Ureter (tissue), 1 donor: ENCODE measurements around the gene FSD1. TPM values are rescaled to one million over a fixed set of nuclear protein-coding genes. Genes with fewer than 3 reads are reported as not detected.
A peak's percentile ranks its signal among the peaks of the same experiment; 100 is the strongest.
"Not testable (repeated sequence)": the region's sequence is repeated elsewhere in the genome, so short reads cannot be mapped to it uniquely, and the experiment has no call there.

Experiments
- DNase-seq: peaks from one replicate; pipeline ENCODE4 v3.0.0-alpha.2; 2020; ENCODE audit warnings: low spot score
- total RNA-seq: library from RNA; stranded (reverse); gene quantifications from one replicate; pipeline ENCODE4 v1.2.4, GENCODE V29; 2023
- donor health status: DM: yes; HTN: yes; CAD: no.

Gene FSD1
- total RNA-seq, 1 donor from 2014 or later: not detected

DNA sequence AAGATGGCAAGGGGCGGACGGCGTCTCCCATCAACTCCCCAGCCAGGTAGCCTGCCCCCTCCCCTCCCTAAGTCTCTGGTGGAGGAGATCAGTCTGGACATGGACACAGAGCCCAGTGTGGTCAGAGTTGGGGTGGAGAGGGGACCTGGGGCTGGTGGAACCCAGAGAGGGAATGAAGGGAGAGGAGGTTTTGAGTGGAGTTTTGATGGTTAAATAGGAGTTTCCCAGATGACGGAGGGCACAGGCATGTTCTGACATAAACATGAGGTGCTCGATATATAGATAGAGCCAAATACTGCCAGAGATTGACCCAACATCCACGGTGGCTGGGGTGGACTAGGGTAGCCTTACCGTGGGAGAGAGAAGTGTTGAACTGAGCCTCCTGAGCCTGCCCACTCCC is 14.1 kb downstream of the FSD1 start:
- no peak for DNase-seq

DNA sequence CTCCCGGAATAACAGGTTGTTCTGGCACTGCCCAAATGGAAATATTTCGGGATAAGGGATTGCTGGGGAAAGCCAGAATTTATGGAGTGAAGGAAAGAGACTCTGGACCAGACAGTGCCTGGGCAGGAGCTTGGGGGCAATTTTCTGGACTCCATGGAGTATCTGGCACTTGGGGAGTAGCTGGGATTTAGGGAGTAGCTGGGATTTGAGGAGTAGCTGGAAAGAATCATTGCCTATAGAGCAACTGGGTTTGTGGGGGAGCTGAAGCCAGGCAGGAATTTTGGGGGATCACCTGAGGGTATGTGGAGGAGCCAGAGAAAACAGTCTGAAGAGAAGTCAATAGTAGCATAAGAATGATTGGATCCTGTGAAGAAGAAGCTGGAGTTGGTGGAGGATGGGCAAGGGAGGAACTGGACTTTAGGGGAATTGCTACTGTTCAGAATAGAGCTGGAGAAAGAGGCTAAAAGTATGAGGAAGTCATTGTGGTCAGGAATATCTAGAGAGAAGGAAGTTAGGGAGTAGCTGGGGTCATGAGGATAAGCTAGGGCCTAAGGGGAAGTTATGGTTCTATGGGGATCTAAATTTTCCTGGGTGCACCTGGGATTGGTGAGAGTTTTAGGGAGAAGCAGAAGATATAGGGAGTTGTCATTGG is 14.8 kb downstream of the FSD1 start:
- no peak for DNase-seq

DNA sequence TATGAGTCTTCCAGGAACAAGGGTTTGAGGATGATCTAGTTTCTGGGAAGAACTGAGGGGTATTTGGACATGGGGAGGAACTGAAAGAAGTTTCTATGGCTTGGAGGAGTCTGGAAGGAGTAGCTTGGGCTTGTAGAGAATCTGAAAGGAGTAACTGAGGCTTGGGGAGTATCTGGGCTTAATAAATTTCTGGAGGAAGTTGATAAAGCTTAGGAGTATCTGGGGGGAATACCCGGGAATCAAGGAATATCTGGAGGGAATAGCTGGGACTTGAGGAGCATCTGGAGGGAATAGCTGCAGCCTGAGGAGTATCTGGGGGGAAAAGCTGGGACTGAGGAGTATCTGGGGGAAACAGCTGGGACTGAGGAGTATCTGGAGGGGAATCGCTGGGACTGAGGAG is 16.0 kb downstream of the FSD1 start:
- no peak for DNase-seq

DNA sequence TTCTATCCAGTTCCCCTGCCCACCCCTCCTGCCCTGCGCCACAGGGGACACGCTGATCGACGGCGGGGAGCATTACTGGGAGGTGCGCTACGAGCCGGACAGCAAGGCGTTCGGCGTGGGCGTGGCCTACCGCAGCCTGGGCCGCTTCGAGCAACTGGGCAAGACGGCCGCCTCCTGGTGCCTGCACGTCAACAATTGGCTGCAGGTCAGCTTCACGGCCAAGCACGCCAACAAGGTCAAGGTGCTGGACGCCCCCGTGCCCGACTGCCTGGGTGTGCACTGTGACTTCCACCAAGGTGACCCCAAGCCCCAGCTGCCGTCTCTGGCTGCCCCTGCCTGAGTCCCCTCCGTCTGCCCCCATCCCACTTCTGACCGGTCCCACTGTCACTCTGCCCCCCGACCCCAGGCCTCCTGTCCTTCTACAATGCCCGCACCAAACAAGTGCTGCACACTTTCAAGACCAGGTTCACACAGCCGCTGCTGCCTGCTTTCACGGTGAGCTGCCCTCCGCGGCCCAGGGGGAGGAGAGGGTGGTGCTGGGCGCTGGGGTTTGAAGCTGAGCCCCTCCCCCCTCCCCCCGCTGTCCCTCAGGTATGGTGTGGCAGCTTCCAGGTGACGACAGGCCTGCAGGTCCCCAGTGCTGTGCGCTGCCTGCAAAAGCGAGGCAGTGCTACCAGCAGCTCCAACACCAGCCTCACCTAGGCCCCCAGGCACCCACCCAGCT is 18.7 kb downstream of the FSD1 start:
- no peak for DNase-seq

DNA sequence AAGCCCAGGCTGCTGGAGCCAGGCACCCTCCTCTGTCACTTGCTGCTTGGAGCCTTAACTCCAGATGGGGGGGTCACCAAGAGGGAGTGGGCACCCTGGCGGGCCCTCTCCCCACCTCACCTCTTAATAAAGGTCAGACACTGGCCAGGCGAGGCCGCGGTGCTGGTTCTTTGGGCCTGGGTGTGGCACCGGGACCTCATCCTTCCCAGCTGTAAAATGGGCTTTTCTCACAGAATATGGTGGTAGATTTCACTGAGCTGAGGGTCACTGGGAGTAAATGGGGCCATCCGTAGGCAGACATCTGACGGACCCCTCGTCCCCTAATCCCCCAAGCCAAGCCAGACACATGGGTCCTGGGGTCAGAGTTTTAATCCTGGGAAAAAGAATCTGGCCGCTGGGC is 19.3 kb downstream of the FSD1 start:
- no peak for DNase-seq

DNA sequence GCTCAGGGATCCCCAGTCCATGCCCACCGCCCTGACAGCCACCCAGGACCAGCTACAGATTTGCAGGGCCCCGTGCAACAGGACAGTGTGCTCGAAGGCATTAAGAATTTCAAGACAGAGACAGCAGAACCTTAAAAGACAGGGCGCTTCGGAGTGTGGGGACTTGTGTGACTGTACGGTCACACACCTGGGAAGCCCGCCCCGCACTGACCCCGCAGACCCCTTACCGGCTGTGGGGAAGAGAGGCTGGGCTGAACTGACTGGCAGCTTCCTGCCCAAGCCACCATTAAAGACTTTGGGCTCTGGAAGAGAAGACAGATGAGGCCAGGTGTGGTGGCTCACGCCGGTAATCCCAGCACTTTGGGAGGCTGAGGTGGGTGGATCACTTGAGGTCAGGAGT is 19.8 kb downstream of the FSD1 start:
- no peak for DNase-seq

DNA sequence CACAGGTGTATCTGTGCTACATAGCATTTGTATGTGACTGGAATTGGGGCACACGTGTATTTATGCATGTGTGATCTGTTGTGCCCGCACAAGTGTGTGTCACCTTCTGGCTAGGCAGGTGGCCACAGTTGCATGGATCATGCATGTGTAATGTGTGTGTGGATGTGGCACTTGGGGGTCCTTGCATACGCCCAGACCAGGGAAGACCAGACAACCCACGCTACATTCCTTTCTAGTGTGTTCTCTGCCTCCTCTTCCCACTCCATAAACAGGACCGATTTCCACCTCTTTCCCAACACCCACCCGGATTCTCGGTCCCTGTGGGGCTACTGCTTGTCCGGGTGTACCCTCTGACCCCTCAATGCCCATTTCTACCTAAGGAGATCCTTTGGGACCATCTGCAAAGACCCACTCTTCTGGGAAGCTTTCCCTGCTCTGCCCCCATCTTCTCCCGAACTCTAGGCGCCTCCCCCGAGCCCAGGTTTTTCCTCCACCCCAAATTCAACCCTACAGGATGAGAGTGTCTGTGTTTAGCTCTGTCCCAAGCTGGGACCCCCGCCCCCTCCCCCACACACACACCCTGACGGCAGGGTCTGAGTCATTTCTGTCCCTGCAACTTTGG is 21.9 kb downstream of the FSD1 start:
- DNase-seq: no peak

DNA sequence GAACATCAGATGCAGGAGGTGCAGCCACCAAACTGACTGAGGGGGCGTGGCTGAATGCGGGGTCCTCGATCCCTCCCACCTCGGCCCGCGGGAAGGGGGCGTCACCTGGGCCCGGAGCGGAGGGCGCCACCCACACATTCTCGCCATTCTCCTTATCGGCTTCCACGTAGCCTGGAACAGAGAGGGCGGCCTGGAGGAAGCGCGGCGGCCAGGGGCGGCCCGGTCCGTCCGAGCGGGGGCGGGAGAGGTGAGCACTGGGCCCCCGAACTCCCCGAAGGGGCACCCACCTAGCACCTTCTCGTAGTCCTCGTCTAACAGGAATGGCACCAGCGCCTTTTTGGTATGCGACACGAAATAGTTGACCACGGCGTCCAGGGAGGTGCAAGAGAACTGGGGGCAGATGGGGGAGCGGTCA is 22.4 kb downstream of the FSD1 start:
- DNase-seq: no peak

DNA sequence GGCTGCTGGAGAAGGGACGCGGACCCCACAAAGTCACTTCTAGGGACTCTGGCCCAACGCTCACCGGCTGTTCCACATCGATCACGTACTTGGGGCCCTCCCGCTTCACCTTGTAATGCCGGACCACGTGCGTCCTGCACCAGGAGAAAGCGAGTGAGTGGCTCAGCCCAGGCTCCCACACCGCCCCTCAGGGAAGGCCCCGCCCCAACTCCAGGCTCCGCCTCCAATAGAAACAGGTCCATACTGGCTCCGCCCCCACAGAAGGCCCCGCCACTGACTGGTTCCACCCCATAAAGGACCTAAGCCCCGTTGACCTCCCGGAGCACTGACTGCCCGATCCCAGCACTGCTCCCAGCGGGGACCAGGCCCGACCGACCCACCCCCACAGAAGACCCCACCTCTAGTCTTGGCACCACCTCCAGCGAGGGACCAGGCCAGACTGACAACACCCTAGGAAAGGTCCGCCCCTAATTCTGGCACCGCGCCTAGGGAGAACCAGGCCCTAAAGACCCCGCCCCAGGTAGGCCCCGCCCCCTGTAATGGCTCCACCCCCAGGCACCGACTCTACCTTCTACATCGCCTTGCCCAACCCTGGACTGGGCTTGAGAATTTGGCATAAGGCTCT is 23.0 kb downstream of the FSD1 start:
- DNase-seq: peak; percentile 85

DNA sequence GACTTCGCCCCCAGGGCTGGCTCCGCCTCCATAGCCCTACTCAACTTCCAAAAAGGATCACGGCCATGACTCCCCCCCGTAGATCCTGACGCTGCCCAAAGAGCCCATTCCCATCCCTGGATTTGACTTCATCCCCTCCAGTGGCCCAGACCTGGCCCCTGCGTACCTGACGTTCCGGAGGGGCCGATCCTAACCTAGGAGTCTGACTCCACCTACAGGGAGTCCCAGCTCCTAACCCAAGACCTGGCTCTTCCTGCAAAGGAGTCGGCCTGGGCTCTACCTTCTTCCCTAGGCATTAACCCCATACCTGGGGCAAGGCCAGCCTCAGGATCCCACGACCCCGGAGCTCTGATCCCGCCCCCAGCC is 23.5 kb downstream of the FSD1 start:
- no peak for DNase-seq

DNA sequence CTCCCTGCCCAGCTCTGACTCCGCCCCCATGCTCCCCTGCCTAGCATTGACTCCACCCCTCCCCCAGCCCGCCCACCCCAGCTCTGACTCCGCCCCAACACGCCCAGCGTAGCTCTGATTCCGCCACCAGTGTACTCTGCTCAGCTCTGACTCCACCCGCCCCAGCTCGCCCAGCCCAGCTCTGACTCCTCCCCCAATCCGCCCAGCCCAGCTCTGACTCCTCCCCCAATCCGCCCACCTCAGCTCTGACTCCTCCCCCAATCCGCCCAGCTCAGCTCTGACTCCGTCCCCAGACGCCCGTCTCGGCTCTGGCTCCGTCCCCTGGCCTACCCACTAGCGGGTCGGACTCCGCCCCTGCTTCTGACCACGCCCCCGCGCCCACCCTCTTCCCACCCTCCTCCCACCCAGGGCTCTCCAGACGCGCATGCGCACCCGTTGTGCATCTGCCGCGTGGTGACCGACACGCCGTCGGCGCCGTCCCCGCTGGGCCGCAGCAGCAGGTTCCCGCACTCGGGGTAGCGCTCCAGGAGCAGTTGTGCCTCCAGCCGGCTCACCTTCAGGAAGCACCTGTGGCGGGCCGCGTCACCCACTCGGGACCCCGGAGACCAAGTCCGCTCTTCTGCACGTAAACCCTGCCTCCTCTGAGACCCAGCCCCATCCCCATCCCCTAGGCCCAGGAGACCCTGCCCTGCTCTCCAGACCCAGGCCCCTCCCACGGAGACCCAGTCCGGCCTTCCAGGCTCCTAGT is 24.0 kb downstream of the FSD1 start:
- DNase-seq: peak; percentile 98

DNA sequence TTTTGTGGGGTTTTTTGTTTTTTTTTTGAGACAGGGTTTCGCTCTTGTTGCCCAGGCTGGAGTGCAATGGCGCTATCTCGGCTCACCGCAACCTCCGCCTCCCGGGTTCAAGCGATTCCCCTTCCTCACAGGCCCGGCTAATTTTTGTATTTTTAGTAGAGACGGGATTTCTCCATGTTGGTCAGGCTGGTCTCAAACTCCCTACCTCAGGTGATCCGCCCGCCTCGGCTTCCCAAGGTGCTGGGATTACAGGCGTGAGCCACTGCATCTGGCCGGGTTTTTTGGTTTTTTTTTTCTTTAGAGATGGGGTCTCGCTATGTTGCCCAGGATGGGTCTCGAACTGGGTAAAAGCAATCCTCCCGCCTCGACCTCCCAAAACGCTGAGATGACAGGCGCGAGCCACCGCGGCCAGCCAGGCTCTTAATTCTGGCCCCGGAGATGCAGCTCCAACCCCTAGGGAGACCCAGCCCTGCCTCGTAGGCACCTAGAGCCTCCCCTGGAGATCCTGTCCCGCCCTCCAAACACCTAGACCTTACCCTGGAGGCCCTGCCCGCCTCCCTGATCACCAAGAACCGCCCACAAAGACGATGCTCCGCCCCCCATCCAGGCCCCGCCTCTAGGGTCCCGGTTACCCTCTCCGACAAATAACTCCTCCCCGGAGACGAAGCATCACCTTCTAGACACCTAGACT is 24.7 kb downstream of the FSD1 start:
- not testable (repeated sequence) for DNase-seq

DNA sequence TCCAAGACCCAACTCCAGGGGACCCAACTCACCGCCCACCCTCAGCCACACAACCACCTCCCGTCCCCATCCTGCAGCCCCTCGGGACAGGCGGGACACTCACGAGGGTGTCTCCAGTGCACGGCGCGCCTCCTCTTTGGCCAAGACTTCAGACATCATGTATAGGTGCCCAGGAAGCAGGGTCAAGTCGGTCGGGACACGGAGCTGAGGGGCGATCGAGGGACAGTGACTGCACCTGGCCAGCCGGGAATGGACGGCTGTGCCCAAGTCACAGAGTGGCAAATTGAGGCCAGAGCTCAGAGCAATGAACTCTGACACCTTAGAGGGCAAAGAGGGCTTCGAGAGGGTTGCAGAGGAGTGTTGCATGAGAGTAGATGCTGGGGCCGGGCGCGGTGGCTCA is 25.5 kb downstream of the FSD1 start:
- no peak for DNase-seq

DNA sequence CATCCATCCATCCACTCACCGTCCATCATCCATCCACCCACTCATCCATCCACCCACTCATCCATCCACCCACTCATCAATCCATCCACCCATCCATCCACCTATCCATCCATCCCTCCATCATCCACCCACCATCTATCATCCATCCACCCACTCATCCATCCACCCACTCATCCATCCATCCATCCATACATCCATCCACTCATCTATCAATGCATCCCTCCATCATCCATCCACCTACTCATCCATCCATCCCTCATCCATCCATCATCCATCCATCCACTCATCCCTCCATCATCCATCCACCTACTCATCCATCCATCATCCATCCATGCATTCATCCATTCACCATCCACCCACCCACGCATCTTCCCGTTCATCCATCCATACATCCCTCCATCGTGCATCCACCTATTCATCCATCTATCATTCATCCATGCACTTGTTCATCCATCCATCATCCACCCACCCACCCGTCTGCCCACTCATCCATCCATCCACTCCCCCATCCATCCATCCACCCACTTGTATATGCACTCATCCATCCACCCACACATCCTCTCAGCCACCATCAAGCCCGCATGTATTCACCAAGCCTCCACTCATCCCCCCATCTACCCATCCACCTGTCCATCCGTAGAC is 30.7 kb downstream of the FSD1 start:
- DNase-seq: no peak

DNA sequence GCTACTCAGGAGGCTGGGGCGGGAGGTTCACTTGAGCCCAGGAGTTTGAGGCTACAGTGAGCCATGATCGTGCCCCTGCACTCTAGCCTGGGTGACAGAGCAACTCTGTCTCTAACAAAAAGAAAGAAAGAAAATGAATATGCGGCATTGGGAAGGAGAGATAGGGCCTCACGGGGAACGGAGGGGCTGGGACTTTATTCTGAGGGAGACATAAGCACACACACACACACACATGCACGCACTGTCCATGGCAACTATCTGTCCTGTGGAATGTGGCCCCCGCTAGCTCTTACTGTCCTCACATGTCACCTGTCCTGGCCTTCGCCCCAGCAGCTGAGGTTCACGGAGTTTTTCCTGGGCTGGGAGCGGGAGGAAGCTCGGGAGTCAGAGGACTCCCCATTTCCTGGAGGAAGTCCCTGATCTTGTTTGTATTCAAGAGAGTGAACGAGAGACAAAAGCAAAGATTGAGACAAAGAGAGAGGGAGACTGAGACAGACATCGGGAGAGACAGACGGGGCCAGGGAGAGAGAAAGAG is 33.6 kb downstream of the FSD1 start:
- no peak for DNase-seq

DNA sequence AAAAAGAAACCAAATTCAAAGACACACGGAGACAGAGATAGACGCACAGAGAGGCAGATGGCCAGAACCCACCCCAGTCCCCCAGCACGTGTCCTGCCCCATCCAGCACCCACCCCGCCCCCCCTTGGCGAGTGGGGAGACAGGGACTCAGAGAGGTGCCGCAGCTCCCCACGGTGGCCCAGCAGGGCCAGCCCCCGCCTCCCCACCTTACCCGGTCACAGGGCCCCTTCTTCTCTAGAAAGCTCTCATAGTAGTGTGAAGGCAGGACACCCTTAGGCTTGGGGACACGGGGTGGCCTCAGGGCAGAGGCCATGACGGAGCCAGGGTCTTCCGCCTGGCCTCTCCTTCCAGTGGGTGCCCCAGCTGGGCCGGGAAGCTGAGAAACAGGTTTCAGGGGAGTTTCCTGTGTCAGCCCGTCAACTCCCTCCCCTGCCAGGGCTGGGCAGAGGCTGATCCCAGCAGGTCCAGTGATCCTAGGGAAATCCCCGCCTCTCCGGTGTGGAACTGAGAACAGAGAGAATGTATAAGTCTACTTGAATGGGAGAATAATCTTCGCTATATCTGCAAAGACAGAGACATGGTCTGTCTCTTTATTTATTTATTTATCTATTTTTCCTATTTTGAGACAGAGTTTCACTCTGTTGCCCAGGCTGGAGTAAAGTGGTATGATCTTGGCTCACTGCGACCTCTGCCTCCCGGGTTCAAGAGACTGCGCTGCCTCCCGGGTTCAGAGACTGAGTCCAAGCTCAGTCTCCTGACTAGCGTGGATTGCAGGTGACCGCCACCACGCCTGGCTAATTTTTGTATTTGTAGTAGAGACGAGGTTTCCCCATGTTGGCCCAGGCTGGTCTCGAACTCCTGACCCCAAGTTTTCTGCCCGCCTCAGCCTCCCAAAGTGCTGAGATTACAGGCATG is 34.3 kb downstream of the FSD1 start, which contains the start of gene STAP2:
STAP2 (minus strand) TSS at position 387 of the 915 bp plus-strand sequence; CDS start at position 313, 74 bp downstream.
- DNase-seq: peak; percentile 78

DNA sequence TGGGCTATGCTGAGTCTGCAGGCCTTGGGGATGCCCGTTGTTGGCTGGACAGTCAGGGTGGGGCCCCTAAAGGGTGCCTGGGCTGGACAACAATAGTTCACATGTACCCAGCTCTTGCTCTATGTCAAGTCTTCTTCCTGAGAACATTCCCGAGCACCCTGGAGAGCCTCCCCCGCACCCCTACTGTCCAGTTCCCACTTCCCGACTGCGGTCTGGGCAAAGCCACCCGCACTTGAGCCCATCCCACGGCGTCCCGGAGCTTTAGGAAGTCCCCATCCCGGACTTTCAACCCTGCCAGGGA is 37.9 kb downstream of the FSD1 start:
- DNase-seq: no peak

DNA sequence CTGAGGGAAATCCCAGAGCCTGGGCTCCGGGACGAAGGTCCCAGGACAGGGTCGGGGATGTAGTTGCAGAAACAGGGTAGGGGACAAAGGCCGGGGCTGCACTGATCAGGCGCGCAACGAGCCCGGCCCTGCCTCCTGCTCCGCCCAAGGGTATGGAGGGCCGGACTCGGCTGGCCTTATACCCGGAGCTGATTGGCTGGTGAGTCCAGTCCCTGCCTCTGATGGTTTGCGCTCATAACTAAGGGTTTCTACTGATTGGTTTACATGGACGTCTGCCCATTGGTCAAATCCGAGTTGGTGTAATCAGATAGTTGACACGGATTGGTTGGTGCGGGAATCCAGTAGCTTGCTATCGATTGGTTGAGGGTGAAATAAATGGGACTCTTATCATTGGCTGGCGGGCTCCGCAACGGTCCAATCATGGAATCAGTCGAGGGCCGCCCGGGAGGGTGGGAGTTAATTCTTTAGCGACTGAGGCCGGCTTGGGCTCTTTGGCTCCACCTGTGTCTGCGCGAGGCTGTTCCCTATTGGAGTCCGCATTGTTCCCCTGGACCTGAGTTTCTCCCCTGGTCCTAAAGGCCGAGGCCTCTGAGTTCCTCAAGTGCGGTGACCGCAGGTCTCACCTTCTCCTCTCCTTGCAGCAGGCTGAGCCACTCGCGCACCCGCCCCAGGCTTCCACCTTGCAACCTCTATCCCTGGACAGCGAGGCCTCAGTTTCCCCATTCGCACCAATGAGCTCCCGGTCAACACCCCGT is 38.4 kb downstream of the FSD1 start:
- DNase-seq: peak; percentile 98
